Left colon (tissue), 2 donors: Measurements from ENCODE around the gene MB. TPM values are rescaled to one million over a fixed set of nuclear protein-coding genes. Genes with fewer than 3 reads are reported as not detected.
"Not testable (repeated sequence)": the region's sequence is repeated elsewhere in the genome, so short reads cannot be mapped to it uniquely, and the experiment has no call there.

Experiments
- ATAC-seq: fragments of 200-7000 bp; cut with Tn5 transposase; one replicate; pipeline ENCODE4 v1.9.1; 2020; ENCODE audit warnings: mild to moderate bottlenecking, moderate library complexity
- DNase-seq, 2 donors: peaks; one replicate each; pipeline ENCODE4 v3.0.0-alpha.2; 2020
- intact Hi-C, 2 donors: fragments of 100-400 bp; cut with DNase I in 1 of 2; cut with micrococcal nuclease in 1 of 2; formaldehyde crosslinking; loops; one replicate each; pipeline versions ENCODE4 v1.11.2 to v1.14.0; 2022; cut with DNase I, micrococcal nuclease
- long read RNA-seq: library from polyadenylated mRNA; unstranded; transcript quantifications from one replicate; pipeline ENCODE4 v2.0.0, GENCODE V29; 2021
- total RNA-seq, 2 donors: library from RNA; stranded (reverse); fragmentation: NEBNext Ultra II Directional; extraction: Animal tissue kit (Norgen Biotek cat#: 25700); gene quantifications; one replicate each; pipeline ENCODE4 v1.2.1, GENCODE V29; 2021
- donor health status: DM: no; HTN: no; CAD: no.
- donor health status: DM: yes; HTN: yes; CAD: no.

MB gene
- total RNA-seq: 10 to 100 TPM in 1 of 2 donors, 1 to 10 TPM in 1; 8.4 to 12.8 TPM
- long read RNA-seq, transcript MB-205 (4 exons, 582 nt): major isoform, 7 of 8 reads
- long read RNA-seq, partial matches to known transcripts: 0 of 8 reads
- long read RNA-seq, other reads (novel, unspliced or antisense): 1 of 8 reads

- DNase-seq: no peak
- no peak for ATAC-seq
- intact Hi-C loops: no loop called here
Observed at GRCh38 chr22:35617137-35617755, at the start of gene MB. Gene MB, minus strand, starts transcription at chr22:35617329. Its CDS starts 72 bp downstream, at chr22:35617257.

- intact Hi-C loops, DNase-seq, ATAC-seq: not testable (repeated sequence)
Observed at GRCh38 chr22:35666699-35667098, 49.6 kb upstream of the MB start.

GRCh38 chr22:35664955-35665587 lies 47.9 kb upstream of the MB start:
- ATAC-seq (no peak), DNase-seq (no peak)
- intact Hi-C loops: no loop called here

GRCh38 chr22:35663371-35663770 lies 46.2 kb upstream of the MB start:
- intact Hi-C loops: no loop called here
- DNase-seq: no peak
- ATAC-seq: no peak

- DNase-seq (no peak), ATAC-seq (no peak)
- intact Hi-C loops: no loop called here
Observed at GRCh38 chr22:35662914-35663313, 45.8 kb upstream of the MB start.

GRCh38 chr22:35661464-35661863 lies 44.3 kb upstream of the MB start:
- ATAC-seq (peak; percentile 51), DNase-seq (no peak)
- intact Hi-C loops: no loop called here

- DNase-seq: peak in 1 of 2 donors; percentile 47
Observed at GRCh38 chr22:35660291-35661127, 43.4 kb upstream of the MB start.

GRCh38 chr22:35657571-35658312 lies 40.6 kb upstream of the MB start:
- no peak for DNase-seq
- ATAC-seq: no peak
- intact Hi-C loops: no loop called here

More at GRCh38 chr22:35660291-35661127, 43.4 kb upstream of the MB start:
- intact Hi-C loops: no loop called here
- ATAC-seq: peak; percentile 96

- intact Hi-C loops: no loop called here
- ATAC-seq: no peak
- DNase-seq: no peak
Observed at GRCh38 chr22:35656284-35656752, 39.2 kb upstream of the MB start.

GRCh38 chr22:35653824-35654223 lies 36.7 kb upstream of the MB start:
- ATAC-seq (no peak), DNase-seq (no peak)
- intact Hi-C loops: no loop called here

- DNase-seq (no peak), ATAC-seq (no peak)
- intact Hi-C loops: no loop called here
Observed at GRCh38 chr22:35651085-35651484, 34.0 kb upstream of the MB start.

GRCh38 chr22:35649636-35650250 lies 32.6 kb upstream of the MB start:
- ATAC-seq (no peak), DNase-seq (no peak)
- intact Hi-C loops: no loop called here

- ATAC-seq: peak; percentile 44
- intact Hi-C loops: no loop called here
- no peak for DNase-seq
Observed at GRCh38 chr22:35649026-35649553, 32.0 kb upstream of the MB start.

- ATAC-seq: peak; percentile 91
- intact Hi-C loops: no loop called here
- DNase-seq: peak in 1 of 2 donors; percentile 61
Observed at GRCh38 chr22:35648066-35649025, 31.2 kb upstream of the MB start, which contains the start of gene APOL6. Gene APOL6, plus strand, starts transcription at chr22:35648446. Its CDS starts 7,980 bp downstream, at chr22:35656426.

GRCh38 chr22:35645646-35646045 lies 28.5 kb upstream of the MB start:
- intact Hi-C loops: no loop called here

GRCh38 chr22:35643991-35644390 lies 26.9 kb upstream of the MB start:
- DNase-seq (no peak), ATAC-seq (no peak)
- intact Hi-C loops: no loop called here

More at GRCh38 chr22:35645646-35646045, 28.5 kb upstream of the MB start:
- no peak for DNase-seq
- no peak for ATAC-seq

- ATAC-seq: peak; percentile 95
- DNase-seq: peak in 1 of 2 donors; percentile 53
- intact Hi-C loops: no loop called here
Observed at GRCh38 chr22:35642305-35642741, 25.2 kb upstream of the MB start.
